Activated T-helper 17 cell treated with anti-CD3 and anti-CD28 coated beads, Interleukin-2, amount 50 U/mL, for 72 hours (primary cell): ENCODE data around the gene TBXT. TPM values are rescaled to one million over a fixed set of nuclear protein-coding genes. Genes with fewer than 3 reads are reported as not detected.

Experiments used
- ATAC-seq: fragments of 150-1000 bp; cut with Tn5 transposase; replicated peaks from 2 replicates; pipeline ENCODE4 v1.10.0; 2021; ENCODE audit warnings: mild to moderate bottlenecking, moderate library complexity
- H3K27ac Mint-ChIP-seq: one replicate; pipeline ENCODE4 v1.8.0; 2022; ENCODE audit warnings: mixed read lengths
- H3K27me3 Mint-ChIP-seq: one replicate; pipeline ENCODE4 v1.8.0; 2022; ENCODE audit warnings: mixed read lengths
- H3K36me3 Mint-ChIP-seq: one replicate; pipeline ENCODE4 v1.8.0; 2022; ENCODE audit warnings: low read depth, mild to moderate bottlenecking, mixed read lengths
- H3K4me1 Mint-ChIP-seq: one replicate; pipeline ENCODE4 v1.8.0; 2022; ENCODE audit warnings: mixed read lengths
- H3K4me3 Mint-ChIP-seq: one replicate; pipeline ENCODE4 v1.8.0; 2022; ENCODE audit warnings: mild to moderate bottlenecking, mixed read lengths
- H3K9me3 Mint-ChIP-seq: one replicate; pipeline ENCODE4 v1.8.0; 2022; ENCODE audit warnings: mixed read lengths
- total RNA-seq, 2 donors: library from RNA; stranded (reverse); gene quantifications; one replicate each; pipeline ENCODE4 v1.2.3, GENCODE V29; 2022

Gene TBXT
- total RNA-seq, 2 donors from 2014 or later = not detected

GRCh38 chr6:166109608-166110007, 58.0 kb downstream of the TBXT start:
- Mint-ChIP-seq H3K4me3 (no peak overlapping the region), H3K27me3 (peaks cover 16% of the 10 kb centered on the region), H3K36me3 (no peaks in the 10 kb centered on the region), H3K4me1 (no peaks in the 10 kb centered on the region), H3K9me3 (no peaks in the 10 kb centered on the region), H3K27ac (no peak overlapping the region)
- ATAC-seq = no peak

Other genes starting within 250 kb of the TBXT start
- not detected for gene PRR18, start 140.5 kb upstream of the TBXT start, total RNA-seq
- 10 to 100 TPM; 40.1 to 43.8 TPM for gene SFT2D1, start 174.7 kb upstream of the TBXT start, total RNA-seq
- gene MPC1, start 215.1 kb upstream of the TBXT start, total RNA-seq = 10 to 100 TPM in 1 of 2 donors, 1 to 10 TPM in 1; 6.5 to 15.9 TPM